GM12801 (cell line): ENCODE measurements around the gene RNASE12.

Source experiments
- CTCF ChIP-seq: IDR thresholded peaks from one replicate; pipeline ENCODE4 v1.5.1; 2011; ENCODE audit warnings: control low read depth; ENCODE audit not compliant: insufficient read length; ENCODE audit errors: extremely low read depth

RNASE12 gene

GRCh38 chr14:20603813-20604690 is 12.9 kb upstream of the RNASE12 start:
- TF ChIP-seq CTCF: no peak

GRCh38 chr14:20602583-20602982 is 11.4 kb upstream of the RNASE12 start:
- TF ChIP-seq CTCF: no peak

DNA sequence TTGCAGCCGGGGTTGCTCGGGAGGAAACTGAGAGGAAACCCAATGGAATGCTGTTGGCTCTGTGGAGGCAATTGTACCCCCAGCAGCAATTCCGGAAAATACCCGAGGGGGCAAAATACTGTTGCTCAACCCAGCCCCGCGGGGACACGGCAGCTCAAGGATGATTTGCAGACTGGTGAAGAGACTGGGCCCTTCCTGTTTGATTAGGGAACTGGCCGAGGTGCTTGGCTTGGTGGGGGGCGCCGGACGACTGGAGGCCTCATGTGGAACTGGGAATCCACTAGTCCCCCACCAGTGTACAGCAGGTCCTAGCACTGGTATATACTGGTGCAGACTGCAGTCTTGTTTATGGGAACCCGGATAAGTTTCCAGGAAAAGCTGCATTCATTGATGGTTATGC is 10.3 kb upstream of the RNASE12 start:
- TF ChIP-seq CTCF: no peak

GRCh38 chr14:20597108-20597507 is 5.9 kb upstream of the RNASE12 start:
- TF ChIP-seq CTCF: no peak

- no peak for TF ChIP-seq CTCF
Observed at GRCh38 chr14:20592574-20592973, 1.4 kb upstream of the RNASE12 start.

- no peak for TF ChIP-seq CTCF
Observed at GRCh38 chr14:20587489-20588154, 3.6 kb downstream of the RNASE12 start, which contains the start of gene RNASE11. RNASE11 (minus strand) TSS chr14:20588001.

DNA sequence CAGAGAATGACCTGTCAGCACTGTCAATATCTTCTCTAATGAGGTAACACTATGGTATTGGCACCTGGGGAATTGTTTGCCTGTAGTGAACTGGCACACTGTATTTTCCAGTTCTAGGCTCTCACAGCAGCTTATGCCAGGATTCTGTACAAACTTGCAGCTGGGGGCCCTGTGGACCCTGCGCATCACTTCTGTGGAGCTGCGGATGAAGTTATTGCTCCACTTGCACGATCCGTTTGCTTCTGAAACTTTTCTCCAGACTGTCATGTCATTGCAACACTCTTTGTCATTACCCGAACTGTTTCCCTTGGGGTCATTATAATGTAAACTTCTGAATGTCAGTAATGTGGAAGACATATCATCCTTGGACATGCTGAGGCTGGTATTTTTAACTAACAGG is 7.3 kb downstream of the RNASE12 start:
- no peak for TF ChIP-seq CTCF
